GM19099 (cell line): ENCODE data around the gene PRPF6.

Source experiments
- POLR2A ChIP-seq: IDR thresholded peaks from 3 replicates; pipeline ENCODE4 v1.6.1; 2011; ENCODE audit warnings: low read depth; ENCODE audit not compliant: insufficient read length; ENCODE audit errors: extremely low read depth

Gene PRPF6

DNA sequence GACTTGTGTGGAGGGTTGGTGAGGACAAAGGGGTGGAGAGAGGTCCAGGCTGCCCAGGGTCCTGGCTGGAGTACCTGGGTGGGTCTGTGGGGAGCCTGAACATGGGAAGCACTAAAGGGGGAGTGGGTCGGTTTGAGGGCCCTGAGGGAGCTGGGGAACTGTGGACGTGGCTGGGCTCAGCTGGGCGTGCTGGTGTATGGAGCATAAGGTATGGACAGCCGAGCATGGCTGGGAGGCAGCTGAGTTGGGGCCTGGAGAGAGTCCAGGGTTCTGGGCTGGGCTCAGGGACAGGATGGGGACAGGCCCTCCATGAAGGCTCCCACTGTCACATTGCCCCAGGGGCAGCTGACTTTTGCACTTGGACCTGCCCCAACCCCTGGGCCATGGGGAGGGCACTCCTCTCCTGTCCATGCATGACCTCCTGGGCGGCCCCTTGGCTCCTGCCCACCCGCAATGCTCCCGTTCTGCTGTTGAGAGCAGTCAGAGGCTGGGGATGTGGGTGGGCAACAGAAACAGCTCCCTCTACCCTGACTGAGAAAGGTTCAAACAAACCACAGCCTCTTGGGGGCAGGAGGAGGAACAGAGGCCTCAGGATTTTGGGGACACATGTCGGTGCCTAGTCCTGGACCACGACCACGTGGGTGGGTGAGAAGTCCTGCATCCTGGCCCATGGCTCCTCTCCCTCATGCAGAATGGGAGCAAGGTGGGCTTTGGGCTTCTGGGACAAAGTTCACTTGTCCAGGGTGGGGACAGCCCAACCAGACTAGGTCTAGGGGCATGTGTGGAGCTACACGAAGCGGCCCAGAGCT lies 59.5 kb downstream of the PRPF6 start:
- TF ChIP-seq POLR2A: no peak

DNA sequence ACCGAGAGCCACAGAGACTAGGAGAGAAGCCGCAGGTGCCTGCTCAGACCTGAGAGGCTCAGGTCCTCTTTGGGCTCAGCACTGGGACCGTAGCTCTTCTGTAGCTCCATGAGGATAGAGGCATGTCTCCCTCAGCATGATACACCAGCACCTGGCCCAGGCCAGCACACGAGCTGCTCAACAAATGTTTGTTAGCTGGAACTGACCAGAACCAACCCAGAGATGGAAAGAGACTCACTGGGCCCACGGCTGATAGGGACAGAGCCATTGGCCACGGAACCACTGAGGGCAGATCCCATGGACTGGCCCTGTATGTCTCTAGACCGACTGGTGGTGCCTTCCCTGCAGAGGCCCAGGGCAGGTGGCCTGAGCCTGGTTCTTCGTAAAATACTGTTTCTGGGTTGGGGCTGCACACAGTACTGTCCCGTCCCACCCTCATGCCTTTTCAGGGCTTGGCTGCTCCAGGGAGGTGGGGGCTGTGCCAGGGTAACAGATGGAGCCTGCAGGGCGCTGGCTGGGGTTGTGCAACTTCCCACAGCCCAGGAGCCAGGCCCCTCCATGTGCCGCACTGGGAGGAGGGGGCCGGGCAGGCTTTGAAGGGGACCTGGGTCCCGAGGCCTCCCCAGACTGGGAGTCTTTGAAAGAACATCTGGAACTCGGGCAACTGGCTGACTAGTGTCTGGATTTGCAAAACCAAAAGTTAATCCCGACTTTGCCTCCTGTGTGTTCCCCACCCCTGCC lies 60.3 kb downstream of the PRPF6 start:
- no peak for TF ChIP-seq POLR2A

DNA sequence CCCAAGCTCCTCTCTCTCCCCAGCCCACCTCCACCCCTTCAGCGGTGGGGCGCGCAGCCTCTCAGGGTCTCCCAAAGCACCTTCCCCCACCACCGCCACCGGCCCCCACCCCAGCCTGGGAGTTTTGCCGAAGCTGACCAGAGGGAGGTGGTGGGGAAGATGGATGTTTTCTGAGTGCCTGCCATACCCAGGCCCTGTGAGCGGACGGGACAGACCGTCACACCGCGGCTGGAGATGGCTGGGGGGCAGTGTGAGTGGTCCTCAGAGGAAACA lies 60.8 kb downstream of the PRPF6 start:
- TF ChIP-seq POLR2A: no peak

DNA sequence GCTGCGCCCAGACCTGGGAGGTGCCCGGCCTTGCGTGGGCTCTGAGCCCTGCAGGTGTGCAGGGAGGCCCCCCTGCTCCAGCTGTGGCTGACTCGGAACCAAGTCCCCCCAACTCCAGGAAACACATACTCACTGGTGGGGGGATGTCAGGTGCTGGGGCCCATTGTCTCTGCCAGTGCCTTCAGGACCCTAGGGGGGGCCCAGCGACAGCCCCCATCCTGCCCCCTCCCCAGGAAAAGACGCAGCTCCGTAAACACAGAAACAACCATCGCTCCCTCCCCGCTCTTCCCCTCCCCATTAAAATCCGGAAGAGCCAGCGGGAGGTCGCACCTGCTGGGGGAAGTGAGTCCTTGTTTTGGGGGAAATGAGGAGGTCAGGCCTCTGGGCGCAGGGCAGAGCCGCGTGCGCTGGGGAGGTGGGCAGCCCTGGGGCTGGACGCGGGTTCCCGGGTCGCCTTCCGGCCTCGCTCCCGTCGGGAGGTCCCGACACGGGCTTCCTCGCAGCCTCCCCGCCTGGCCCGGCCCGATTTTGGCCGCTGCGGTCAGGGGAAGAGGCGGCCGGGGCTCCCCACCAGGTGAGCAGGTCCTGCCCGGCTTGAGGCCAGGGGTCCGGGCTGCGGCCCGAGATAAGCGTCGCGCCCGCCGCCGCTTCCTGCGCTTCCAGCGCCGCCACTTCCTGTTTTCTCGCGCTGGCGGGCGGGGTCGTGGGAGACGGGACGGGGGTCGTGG lies 61.3 kb downstream of the PRPF6 start:
- TF ChIP-seq POLR2A: peak; percentile 42

DNA sequence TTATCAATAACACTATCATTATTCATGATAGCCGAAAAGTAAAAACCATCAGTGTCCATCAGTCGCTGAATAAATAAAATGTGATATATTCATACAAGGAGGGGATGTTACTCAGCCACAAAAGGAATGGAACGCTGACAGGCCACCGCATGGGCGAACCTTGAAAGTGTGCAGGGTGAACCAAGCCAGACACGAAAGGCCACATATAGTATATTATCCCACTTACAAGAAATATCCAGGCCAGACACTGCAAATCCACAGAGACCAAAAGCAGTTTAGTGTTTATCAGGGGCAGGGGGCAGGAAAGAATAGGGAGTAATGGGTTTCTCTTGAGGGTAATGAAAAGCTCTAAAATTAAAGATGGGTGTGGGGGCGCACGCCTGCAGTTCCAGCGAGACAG lies 62.8 kb downstream of the PRPF6 start:
- TF ChIP-seq POLR2A: no peak

DNA sequence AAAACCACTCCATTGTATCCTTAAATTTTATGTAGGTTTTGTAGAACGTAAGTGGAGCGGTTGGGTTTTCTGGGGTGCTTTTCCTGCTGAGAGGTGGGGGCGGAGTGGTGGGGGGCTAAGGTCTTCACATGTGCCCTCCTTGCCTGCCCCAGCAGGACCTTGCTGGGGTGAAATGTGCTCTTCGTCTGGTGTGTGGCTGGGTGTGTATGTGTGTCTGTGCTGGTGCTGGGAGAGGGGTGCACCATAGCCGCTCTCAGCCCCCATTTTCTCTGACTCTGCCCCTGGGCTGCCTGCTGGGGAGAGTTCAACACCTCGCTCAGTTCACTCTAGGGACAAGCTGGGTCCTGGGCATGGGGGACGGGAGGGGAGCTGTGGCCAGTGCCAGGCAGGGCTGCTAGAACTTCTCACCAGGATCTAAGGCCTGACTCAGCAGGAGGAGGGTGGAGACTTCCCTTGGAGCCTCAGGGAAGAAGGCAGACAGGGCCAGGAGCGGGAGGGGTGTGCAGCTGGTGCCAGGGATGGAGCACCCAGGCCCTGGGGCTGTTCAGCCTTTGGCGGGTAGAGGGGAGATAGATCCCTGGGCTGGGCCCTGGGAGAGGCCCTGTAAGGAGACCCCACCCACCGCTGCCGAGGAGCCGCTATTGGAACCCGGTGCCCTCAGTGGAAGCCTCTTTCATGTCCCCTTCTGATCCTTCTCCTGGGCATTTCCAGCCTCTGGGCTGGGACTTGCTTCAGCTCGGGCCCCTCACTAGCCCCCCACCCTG lies 63.7 kb downstream of the PRPF6 start:
- TF ChIP-seq POLR2A: no peak

DNA sequence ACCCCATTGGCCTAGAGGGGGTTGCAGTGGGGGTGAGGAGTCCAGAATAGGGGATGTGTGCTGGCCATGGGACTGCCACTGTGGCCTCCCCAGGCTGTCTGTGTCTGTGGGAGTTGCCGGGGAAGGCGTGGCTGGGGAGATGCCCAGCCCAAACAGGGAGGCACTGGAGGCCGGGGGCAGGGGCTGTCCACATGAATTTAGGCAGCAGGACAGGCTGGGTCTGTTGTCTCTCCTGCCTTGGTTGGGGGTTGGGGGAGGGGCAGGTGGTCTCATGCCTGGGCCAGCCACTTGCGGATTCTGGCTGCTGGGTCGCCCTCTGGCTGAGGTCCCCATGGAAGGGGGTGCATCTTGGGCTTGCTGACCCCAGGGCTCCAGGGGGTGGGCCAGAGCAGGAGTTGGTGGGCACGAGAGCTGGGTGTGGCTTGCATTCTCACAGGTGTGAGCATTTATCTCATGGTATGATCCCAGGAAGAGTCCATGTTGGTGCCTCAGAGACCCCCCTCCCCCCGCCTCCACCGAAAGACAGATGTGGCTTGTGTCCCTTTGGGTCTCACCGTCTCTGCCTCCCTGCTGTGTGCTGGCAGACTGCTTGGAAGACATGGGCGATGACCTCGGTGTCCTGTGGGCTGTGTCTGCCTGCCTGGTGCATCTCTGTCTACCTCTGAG lies 64.5 kb downstream of the PRPF6 start:
- no peak for TF ChIP-seq POLR2A

DNA sequence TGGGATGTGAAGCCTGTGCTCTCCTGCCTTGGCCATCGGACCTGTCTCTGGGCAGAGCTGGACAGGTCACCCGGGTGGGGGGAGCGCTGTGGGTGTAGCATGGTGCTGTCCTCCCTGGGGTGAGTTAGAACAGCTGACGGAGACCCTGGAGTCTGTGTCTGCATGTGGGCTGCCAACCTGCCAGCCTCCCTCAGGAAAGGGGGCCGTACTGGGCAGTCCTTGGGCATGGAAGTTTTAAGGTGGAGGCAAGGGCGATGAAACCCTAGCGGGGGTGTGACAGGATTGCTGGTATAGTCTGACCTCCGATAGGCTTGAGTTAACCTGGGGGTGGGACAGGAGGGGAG lies 66.1 kb downstream of the PRPF6 start:
- TF ChIP-seq POLR2A: no peak

DNA sequence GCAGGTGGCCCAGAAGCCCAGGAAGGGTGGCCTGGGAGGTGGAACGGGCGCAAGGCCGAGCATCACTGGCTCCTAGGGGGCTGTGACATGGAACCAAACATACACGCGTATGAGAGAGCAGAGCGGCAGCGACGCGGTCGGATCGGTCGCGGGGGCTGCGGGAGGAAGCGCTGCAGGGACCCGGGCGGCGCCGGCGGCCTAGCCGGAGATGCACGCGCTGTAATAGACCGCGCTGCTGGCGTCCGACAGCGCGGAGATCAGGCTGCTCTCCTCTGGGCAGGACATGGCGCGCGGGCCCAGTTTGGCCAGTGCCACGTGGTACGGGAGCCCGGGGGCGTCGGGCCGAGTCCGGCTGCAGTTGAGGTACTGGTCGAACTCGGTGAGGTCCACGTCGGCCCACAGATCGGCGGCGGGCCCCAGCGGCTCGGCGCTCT lies 67.1 kb downstream of the PRPF6 start:
- no peak for TF ChIP-seq POLR2A

DNA sequence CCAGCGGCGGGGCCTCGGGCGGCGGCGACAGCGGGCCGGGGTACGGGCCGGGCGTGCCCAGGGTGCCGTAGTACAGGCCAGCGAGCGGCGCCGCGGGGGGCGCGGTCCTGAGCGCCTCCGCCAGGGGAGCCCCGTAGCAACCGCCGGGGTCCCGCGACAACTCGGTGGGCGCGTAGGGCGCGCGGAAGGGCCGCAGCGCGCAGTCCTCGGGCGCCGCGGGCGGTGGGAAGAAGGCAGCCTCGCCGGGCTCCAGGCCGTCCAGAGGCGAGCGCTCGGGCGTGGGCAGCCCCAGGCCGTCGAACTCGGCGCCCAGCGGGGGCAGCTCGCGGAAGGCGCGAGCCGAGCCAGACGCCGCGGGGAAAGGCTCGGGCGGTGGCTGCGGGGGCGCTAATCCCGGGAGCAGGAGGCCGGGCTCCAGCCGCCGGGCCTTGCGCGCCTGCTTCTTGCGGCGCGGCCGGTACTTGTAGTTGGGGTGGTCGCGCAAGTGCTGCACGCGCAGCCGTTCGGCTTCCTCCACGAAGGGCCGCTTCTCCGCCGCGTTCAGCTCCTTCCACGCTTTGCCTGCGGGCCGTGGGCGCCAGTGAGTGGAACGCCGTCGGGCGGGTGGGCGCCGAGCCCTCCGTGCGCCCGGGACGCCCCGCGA lies 67.6 kb downstream of the PRPF6 start:
- TF ChIP-seq POLR2A: no peak

DNA sequence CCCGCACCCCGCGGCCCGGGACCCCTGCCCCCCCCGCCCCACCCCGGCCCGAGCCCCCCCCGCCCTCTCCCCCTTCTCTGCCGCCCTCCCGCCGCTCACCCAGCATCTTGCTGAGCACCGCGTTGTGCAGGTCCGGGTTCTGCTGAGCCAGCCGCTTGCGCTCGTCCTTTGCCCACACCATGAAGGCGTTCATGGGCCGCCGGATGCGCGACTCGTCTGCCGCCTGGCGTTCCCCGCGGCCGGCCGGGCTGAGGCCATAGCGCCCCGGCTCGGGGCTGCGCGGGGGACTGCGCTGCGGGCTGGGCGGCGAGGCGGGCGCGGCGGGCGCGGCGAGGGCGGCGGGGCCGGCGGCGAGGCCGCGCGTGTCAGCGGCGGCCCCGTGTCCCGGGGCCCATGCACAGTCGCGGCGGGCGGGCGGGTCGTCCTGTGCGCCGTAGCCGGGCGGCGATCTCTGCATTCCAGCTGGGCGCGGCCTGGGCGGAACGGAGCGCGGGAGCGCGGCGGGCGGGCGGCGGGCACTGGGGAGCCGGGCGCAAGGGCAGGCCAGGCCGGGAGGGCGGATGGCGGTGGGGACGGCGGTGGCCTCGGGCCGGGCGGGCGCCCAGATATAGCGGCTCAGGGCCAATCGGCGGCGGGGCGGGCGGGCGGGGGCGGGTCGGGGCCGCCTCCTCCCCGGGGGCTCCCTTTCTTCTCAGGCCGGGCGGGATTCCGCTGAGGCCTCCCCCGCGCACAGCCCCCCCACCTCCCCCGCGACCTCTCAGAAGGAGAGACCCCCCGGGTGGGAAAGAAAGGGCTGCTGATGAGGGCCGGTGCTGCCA lies 68.3 kb downstream of the PRPF6 start, which contains the start of gene SOX18:
Gene SOX18 (minus strand): TSS at position 580 of the 818 bp plus-strand sequence. CDS start 123 bp downstream, at position 457.
- TF ChIP-seq POLR2A: no peak

DNA sequence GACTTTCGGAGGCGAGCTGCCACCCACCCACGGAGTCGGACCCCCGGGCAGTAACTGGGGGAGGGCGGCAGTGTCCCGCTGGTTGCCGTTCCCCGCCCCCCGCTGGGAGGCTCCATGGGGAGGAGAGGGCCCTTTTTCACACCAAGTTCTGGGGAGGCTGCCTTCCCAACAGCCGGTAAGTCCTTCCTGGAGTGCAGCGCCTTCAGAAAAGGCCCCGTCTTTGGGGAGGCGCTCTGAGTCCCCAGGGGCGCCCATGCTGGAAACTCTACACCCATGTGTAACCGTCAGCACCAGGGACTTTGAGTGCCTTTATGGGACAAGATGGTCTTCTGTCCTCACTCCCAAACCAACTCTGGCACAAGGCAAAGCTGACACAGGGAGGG lies 68.9 kb downstream of the PRPF6 start:
- TF ChIP-seq POLR2A: no peak
